Panc1 (cell line): ENCODE results near the gene TNFAIP2.

Experiments
- CTCF ChIP-seq: fragments of 450-650 bp; IDR thresholded peaks from 2 replicates; pipeline ENCODE4 v1.5.1; 2017; ENCODE audit warnings: mild to moderate bottlenecking
- POLR2AphosphoS5 ChIP-seq: IDR thresholded peaks from 2 replicates; pipeline ENCODE4 v1.6.1; 2012; ENCODE audit warnings: mild to moderate bottlenecking, low read depth, low read length, moderate library complexity
- REST ChIP-seq, 2 experiments: IDR thresholded peaks; 2 replicates each; pipeline ENCODE4 v1.6.1; 2011 to 2012; ENCODE audit warnings: low read depth in 2 of 2, control low read depth in 1 of 2, low read length in 1 of 2, mild to moderate bottlenecking in 1 of 2, moderate library complexity in 1 of 2; ENCODE audit not compliant: insufficient read depth in 1 of 2
- SIN3A ChIP-seq: IDR thresholded peaks from 2 replicates; pipeline ENCODE4 v1.6.1; 2012; ENCODE audit warnings: low read depth, mild to moderate bottlenecking, low read length, moderate library complexity, borderline replicate concordance; ENCODE audit not compliant: insufficient read depth

GRCh38 chr14:103169954-103170353 lies 46.7 kb downstream of the TNFAIP2 start:
- TF ChIP-seq CTCF (no peak), REST (IDR thresholded peaks at IDR 0.05; ENCODE audit: insufficient read depth in 1 of 2, low read depth in 2 of 2, low read length in 1 of 2) (no peak), POLR2AphosphoS5 (no peak), SIN3A (no peak)
